GM12874 (cell line): ENCODE data around the gene TSC22D2.

Experiments used
- TF ChIP-seq, protein P1 (sequence below): IDR thresholded peaks from 2 replicates; pipeline ENCODE4 v1.5.1; 2011; ENCODE audit warnings: low read depth, mild to moderate bottlenecking, control low read depth, low read length, moderate library complexity; ENCODE audit not compliant: insufficient read depth

TSC22D2 gene

DNA sequence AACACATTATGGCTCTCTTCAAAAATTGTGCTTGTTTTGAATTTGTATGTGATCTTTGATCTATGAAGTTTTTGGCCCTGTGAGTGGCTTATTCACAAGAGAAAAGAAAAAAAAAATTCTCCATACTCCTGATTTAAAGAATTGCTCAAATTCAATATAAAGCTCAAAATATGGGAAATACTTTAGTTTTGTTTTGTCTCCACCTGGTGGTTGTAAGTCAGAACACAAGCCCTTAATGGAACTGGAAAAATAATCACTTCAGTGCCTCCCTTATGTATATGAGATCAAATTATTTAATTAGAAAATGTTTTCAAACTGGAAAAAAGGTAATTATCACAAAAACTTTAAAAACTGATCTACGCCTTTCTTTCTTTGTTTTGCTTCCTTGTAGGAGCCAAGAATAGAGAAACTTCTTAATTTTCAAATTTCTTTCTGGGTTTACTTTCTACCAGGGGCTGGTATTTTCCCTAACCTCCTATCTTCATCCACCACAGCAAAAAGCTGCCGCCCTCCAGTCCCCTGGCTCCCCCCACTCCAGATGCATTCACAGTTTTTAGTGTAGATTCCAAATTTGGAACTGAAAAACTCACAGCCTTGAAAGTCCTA lies 87.6 kb downstream of the TSC22D2 start:
- TF ChIP-seq, protein P1, sequence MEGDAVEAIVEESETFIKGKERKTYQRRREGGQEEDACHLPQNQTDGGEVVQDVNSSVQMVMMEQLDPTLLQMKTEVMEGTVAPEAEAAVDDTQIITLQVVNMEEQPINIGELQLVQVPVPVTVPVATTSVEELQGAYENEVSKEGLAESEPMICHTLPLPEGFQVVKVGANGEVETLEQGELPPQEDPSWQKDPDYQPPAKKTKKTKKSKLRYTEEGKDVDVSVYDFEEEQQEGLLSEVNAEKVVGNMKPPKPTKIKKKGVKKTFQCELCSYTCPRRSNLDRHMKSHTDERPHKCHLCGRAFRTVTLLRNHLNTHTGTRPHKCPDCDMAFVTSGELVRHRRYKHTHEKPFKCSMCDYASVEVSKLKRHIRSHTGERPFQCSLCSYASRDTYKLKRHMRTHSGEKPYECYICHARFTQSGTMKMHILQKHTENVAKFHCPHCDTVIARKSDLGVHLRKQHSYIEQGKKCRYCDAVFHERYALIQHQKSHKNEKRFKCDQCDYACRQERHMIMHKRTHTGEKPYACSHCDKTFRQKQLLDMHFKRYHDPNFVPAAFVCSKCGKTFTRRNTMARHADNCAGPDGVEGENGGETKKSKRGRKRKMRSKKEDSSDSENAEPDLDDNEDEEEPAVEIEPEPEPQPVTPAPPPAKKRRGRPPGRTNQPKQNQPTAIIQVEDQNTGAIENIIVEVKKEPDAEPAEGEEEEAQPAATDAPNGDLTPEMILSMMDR, result peak; percentile 38; the same call in 1 of the 2 replicates

DNA sequence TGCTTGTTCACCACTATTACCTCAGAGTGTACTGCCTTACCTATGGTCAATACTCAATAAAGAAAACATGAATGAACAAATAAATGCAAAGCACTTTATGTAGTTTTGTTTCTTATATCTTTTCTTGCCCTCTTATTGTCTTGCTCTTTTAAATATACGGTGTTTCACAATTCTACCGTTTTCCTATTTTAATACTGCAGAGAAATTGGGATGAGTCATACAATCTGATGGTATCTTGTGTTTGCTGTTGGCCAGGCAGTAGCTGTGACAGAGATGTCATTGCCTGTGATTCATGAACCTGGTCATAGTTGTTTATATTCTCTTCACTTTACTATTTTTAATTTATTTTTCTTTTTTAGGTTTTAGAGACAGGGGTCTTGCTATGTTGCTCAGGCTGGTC lies 89.9 kb downstream of the TSC22D2 start:
- TF ChIP-seq, protein P1, result no peak

DNA sequence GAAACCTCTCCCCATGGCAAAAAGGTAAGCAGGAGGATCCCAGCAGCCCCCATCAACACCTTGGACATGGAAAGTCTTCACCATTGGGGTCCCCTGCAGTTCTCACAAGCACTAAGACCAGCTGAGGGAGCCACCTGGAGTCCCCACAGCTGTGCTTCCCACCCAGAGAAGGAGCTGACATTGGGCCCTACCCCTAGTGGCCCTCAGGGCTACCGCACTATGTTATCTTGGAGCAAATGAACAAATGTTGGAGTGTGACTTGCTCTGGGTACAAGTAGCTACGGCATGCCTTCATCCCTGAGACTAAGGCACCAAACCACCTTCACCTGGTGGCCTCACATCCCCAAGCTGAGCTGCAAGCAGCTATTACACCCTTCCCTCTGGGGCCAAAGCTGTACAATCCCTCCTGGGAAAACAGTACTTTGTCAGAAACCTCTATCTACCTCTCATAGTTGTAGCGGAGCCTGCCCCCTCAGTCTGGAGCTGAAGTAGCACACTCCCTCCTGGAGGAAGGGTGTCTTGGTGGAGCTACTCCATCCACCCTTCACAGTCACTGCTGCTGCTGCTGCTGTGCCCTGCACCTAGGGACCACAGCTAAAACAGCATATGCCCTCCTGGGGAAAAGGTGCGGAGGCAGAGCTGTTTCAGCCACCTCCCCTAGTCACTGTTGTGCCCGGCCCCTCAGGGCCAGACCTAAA lies 95.5 kb downstream of the TSC22D2 start:
- TF ChIP-seq, protein P1, result 0 out of 2 replicates have a peak, but pooled peaks have one; percentile 5

DNA sequence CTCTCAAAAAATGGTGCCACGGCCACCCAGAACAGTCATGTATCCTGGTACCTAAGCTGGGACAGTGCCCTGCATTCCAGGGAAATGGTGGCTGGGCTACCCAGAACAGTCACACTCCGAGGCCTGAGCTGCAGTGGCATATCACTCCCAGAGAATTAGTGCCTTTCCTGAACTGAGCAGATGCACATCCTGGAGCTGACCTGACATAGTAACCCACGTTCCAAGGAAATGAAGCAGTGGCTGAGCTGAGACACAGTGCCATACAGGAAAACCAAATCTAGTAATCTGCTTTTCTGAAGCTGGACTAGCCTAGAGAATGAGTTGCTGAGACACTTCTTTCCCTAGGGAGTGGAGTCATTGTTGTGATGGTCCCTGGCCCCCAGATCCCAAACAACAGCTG lies 96.4 kb downstream of the TSC22D2 start:
- TF ChIP-seq, protein P1, result no peak

DNA sequence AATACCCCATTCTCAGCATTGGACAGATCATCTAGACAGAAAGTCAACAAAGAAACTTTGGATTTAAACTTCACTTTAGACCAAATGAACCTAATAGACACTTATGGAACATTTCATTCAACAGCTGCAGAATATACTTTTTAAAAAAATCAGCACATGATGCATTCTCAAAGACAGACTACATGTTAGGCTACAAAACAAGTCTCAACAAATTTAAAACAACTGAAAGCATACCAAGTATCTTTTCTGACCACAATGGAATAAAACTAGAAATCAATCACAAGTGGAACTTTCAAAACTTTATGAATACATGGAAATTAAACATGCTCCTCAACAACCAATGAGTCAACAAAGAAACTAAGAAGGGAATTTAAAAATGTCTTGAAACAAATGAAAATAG lies 100.3 kb downstream of the TSC22D2 start:
- TF ChIP-seq, protein P1, result no peak

DNA sequence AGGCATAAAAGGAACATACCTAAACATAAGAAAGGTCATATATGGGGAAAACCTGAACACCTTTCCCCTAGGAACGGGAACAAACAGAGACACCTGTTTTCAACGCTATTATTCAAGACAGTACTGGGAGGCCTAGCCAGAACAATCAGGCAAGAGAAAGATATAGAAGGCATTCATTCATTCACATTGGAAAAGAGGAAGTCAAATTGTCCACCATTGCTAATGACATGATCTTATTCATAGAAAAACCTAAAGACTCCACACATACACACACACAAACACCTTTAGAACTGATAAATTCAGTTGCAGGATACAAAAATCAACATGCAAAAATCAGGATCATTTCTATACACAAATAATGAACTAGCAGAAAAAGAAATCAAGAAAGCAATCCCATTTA lies 101.7 kb downstream of the TSC22D2 start:
- TF ChIP-seq, protein P1, result no peak

DNA sequence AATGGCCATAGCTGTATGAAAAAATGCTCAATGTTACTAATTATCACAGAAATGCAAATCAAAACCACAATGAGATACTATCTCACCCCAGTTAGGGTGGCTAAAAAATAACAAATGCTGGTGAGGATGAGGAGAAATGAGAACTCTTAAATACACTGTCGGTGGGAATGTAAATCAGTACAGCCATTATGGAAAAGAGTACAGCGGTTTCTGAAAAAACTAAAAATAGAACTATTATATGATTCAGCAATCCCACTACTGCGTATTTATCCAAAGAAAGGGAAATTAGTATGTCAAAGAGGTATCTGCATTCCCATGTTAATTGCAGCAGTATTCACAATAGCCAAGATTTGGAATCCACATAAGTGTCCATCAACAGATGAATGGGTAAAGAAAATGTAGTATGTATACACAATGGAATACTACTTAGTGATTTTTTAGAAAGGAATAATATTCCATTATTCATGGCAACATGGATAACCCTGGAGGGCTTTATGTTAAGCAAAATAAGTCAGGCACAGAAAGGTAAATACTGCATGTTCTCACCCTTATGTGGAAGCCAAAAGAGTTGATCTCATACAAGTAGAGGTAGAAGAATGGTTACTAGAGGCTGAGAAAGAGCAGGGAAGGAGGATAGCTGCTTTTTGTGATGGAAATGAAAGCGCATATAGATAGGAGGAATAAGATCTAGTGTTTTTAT lies 103.2 kb downstream of the TSC22D2 start:
- TF ChIP-seq, protein P1, result no peak
